CD4-positive, alpha-beta T cell treated with Interleukin-15 for 1 hour (primary cell): ENCODE data around the gene BOK.
"Not testable (repeated sequence)": the region's sequence is repeated elsewhere in the genome, so short reads cannot be mapped to it uniquely, and the experiment has no call there.

Source experiments
- DNase-seq: peaks from one replicate; pipeline ENCODE4 v3.0.0-alpha.2; 2020

Gene BOK, protein sequence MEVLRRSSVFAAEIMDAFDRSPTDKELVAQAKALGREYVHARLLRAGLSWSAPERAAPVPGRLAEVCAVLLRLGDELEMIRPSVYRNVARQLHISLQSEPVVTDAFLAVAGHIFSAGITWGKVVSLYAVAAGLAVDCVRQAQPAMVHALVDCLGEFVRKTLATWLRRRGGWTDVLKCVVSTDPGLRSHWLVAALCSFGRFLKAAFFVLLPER

DNA sequence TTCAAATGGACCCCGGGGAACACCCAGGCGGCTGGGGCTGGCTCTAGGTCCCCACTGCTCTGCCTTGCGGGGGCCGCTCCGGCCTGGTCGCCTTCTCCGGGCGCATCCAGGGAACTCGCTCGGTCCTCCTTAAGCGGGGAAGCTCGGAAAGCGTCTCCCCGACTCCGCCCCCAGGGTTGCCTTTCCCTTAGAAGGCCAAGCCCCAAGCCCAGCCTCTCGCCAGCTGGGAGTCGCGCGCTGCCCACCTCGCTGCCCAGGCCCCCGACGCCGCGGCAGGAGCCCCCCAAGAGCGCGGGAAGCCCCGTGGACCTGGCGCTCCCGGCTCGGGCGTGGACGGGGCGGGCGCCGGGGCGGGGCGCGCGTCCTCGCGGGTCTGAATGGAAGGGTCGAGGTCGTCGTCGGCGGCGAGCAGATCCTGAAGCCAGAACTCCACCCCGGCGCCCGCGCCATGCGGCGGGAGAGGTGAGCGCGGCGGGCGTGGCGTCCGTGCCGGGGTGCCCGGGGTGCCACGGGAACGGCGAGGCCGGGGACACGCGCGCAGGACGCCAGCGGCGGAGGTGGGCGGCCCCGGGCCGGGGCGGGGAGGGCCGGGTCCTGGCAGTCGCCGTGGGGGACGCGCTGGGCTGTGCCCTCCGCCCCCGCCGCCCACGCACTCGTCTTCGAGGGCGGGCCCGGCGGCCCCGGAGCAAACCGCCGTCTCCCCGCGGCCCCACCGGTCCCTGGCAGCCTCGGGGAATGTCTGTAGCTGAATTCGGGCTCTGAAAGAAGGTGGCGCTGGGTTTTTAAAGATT is at the start of gene BOK:
Gene BOK (plus strand): TSS at position 214 of the 791 bp plus-strand sequence. CDS start 739 bp downstream, outside the sequence.
- DNase-seq: peak; percentile 10

DNA sequence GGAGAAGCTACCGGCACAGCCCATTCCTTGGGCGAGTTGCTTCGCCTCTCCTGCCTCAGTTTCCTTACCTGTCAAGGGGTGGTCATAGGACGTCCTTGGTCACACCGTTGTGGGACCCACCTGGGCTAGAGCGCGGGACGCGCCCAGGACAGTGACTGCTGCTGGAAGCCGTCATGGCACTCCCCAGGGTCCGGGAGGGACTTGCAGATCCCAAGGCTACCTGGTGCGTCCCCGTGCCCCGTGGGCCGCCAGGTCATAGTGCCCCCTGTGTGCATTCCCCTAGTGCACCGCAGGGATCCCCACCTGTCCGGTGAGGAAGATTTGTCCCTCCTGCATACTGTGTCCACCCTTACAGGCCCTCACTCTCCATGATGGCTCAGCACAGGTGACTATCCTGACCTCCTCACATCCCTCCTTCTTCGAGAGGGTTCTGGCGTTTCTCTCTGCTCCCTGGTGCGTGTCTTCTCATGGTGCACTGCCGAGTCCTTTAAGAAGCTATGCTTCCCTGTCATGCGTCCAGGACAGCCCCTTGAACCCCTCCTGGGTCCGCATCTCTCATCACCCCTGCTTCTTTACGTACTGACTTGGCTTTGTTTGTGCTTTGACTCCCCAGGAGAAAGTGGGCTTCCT is 49.3 kb upstream of the BOK start:
- DNase-seq: no peak

DNA sequence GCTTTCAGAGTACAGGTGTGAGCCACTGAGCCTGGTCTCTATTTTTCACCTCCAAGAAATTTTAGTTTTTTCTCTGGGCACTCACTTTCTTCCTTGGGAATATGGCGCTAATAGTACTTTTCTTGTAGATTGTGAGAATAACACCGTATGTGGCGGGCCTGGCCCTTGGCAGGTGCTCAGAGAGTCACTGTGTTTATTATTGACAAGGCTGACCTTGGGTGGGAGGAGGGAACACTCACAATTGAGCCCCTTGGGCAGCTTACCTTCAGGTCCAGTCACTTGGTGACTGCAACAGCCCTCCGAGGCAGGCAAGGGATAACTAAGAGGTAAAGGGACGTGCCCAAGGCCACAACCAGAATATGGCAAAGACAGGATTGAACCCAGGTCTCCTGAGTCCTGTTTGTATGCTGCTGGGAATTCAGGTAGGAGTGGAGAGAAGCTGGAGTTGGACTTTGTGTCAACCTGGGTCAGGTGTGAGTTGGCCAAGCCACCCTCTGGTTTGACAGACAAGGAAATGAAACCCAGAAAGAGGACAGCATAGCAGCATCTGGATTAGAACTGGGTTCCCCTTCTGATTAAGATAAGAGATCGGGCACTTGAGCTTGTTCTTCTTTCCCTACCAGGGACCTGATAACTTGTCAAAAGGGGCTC is 47.3 kb upstream of the BOK start:
- DNase-seq: no peak

DNA sequence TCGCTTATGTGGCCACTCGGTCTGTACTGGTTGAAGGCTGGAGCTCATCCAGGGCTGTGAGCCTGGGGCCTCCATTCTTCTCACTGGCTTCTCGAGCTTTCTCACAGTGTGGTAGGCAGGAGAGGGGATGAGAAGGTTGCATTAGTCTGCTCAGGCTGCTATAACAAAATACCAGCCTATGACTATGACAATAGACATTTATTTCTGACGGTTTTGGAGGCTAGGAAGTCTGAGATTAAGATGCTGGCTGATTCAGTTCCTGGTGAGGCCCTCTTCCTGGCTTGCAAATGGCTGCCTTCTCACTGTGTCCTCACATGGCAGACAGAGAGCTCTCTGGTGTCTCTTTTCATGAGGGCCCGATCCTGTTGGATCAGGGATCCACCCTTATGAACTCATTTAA is 44.0 kb upstream of the BOK start:
- DNase-seq: no peak

DNA sequence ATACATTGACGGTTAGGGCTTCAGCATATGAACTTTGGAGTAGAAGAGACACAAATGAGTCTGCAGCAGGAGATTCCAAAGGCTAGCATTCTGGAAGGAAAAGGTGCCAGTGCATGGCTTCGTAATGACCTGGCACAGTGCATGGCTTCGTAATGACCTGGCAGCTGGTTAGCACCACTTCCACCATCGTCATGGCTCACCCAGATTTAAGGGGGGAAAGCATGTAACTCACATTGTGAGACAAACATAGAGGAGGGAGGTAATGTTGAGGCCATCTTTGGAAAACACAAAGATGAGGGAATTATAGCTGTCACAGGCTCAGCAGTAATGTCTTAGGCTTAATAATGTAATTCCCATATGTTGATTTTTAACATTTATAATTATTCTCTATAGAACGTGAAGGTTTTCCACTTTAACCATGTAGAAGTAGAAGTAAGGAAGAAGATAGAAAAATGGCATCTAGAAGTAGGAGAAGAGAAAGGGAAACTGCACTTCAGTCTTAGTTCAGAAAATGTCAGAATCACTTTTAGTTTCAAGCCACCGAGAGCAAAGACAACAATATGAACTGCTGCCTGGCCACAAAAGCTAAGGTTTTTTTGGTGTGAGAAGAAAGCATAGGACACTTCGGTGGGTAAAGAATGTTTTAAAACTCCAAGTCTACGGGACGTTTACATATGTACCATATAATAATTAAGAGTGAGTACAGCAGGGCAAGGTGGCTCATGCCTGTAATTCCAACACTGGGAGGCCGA is 43.4 kb upstream of the BOK start:
- DNase-seq: no peak

DNA sequence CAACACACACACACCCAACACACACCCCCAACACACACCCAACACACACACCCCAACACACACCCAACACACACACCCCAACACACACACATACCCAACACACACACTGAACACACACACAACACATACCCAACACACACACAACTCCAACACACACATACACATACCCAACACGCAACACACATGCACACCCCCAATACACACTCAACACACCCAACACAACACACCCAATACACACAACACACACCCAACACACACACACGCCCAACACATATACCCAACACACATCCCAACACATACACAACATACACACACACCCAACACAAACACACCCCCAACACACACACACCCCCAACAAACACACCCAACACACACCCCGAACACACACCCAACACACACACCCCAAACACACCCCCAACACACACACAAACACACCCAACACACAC is 42.0 kb upstream of the BOK start:
- DNase-seq: no peak

DNA sequence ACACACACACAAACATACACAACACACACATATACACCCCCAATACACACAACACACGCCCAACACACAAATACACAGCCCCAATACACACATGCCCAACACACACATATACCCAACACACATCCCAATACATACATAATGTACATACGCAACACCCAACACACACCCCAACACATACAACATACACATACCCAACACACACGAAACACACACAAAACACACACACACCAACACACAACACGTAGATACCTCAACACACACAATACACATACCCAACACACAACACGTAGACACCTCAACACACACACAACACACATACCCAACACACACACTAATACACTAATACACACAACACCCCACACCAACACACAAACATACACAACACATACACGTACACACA is 41.2 kb upstream of the BOK start:
- no peak for DNase-seq

DNA sequence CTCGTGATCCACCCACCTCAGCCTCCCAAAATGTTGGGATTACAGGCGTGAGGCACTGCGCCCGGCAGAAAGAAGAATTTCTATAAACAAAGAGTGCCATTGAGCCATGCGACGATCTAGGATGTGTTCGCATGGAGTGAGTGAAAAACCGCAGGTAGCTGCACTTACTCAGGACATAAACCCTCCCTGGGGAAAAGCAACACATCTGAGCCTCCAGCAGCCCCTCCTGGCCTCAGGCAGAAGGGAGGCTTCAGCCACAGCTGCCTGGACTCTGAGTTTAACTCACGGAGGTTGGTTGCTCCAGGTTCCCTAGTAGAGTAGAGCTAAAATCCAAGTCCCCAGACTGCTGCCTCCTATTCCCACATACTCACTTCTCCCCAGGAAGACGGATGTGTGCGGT is 38.9 kb upstream of the BOK start:
- no peak for DNase-seq

DNA sequence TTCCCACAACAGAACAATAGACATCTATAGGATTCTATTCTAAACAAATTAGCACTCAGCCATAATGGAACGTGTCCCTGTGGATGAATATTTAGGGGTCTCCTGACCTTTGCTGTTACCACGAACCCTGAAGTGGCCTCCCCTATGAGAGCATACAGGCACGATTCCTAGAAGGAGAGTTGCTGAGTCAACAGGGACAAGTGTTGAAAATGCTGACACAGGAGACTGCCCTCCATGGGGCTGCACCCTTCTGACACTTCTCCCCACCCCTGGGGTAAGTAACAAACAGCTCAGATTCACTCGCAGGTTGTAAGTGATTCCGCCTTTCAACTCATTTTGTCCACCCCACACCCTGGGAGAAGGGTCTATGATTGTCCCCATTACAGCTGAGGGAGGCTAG is 36.1 kb upstream of the BOK start:
- DNase-seq: no peak

DNA sequence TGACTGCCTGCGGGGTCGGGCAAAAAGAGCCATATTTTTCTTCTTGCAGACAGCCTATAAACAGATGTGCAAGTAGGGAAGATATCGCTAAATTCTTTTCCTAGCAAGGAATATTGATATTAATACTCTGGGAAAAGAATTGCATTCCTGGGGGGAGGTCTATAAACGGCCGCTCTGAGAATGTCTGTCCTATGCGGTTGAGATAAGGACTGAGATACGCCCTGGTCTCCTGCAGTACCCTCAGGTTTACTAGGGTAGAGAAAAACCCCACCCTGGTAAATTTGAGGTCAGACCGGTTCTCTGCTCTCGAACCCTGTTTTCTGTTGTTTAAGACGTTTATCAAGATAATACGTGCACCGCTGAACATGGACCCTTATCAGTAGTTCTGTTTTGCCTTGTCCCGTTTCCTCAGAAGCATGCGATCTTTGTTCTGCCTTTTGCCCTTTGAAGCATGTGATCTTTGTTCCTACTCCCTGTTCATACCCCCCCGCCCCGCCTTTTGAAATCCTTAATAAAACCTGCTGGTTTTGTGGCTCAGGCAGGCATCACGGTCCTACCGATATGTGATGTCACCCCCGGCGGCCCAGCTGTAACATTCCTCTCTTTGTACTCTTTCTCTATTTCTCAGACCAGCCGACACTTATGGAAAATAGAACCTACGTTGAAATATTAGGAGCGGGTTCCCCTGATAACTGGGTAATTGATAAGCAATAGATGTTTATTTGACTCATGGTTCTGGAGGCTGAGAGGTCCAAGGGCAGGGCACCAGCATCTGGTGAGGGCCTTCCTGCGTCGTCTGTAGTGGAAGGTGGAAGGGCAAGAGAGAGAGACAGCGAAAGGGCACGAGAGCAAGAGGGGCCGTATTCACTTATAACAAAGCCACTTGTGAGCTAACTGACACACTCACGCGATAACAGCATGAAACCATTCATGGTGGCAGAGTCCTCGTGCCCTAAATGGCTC is 32.4 kb upstream of the BOK start:
- DNase-seq: not testable (repeated sequence)

DNA sequence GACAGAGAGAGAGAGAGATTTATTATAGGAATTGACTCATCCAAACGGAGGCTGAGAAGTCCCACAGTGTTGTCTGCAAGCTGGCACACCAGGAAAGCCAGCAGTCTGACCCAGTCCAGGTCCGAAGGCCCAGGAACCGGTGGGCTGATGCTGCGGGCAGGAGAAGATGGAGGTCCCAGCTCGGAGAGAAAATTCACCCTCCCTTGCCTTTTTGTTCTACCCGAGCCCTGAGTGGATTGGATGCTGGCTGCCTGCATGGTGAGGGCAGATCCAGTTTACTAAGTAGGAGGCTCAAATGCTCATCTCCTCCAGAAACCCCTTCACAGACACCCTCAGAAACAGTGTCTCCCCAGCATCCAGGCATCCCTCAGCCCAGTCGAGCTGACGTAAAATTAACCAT is 28.0 kb upstream of the BOK start:
- no peak for DNase-seq

DNA sequence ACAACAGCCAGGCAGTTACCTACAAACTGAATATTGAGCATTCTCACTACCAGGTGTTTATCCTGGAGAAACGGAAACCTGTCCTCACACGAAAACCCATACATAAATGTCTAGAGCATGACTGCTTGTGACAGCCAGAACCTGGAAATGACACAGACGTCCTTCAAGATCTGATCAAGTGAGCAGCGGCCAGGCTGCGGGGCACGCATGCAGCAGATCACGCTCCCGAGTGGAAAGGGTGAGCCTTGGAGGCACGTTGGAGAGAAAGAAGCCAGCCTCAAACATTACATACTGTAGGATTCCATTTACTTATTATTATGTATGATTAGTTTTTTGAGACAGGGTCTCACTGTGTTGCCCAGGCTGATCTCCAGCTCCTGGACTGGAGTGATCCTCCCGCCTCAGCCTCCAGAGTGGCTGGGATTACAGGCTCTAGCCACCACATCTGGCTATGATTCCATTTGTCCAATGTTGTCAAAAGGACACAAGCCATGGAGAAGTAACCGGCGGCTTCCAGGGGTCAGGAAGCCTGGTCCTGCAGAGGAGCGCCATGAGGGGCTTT is 27.3 kb upstream of the BOK start:
- DNase-seq: no peak

DNA sequence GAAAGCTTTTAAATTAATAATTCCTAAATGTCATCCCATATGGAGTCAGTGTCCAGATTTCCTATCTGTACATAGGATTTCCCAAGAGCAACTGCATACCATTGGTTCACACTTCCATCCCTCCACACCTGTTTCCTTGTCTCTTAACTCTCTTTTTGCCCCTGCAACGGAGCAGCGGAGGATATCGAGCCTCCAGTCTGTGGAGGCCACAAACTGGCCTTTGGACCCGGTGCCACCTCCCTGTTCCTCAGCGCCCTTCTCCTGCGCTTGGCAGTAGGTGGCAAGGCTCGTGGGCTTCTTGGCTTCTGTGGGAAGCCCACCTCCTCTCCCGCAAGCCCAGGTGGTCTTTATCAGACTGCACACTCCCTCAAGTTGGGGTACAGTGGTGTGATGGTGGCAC is 26.4 kb upstream of the BOK start:
- no peak for DNase-seq

DNA sequence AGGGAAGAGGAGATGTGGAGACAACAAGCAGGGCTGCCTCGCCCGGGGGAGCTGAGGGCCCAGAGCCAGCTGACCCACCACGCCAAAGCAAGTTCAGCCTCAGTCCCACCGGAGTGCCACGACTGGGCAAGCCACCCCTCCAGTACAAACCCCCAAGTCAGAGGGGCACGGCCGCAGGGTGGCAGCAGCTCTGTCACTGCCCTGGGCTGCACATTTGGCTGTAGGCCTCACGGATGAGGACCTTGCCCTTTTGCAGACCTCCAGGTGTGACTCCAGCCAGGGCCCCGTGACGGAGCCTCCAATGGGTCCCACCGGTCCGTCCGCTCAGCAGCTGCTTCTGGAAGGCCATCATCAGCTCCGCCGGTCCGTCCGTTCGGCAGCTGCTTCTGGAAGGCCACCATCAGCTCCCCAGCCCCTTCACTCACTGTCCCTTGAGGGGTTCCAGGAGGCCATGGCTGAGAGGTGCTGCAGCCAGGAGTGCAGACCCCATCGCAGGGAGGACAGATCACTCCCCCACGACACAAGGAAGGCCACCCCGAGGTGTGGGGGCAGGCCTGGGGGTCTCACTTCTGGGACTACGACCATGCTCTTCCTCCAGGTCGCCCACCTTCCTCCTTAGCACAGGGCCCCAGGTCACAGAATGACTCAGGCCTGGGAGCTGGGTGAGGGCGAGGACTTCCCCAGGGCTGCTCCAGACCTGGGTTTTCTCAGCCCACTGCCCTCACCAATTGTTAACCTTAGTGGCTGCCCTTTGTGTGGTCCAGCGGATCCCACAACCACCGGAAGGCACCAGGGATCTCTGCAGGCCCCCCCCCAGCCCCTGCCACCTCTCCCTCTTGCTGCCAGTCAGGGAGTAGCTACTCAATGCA is 25.6 kb upstream of the BOK start:
- no peak for DNase-seq

DNA sequence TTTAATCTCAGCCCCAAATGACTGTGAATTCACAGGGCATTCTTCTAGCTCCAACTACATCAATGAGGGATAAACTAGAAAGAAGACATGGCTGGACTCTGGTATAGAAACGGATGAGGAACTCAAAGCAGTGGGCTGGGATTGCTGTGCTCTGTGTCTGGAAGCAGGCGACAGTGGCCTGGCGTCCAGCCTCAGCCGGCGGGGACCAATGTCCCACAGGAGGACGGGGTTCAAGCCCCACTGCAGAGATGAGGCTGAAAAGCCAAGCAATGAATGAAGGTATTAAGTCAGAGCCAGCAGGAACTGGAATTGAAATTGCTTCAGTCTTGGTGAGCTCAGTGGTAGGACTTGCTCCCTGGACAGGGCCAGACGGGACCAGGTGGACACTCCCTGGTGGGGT is 24.3 kb upstream of the BOK start:
- no peak for DNase-seq

DNA sequence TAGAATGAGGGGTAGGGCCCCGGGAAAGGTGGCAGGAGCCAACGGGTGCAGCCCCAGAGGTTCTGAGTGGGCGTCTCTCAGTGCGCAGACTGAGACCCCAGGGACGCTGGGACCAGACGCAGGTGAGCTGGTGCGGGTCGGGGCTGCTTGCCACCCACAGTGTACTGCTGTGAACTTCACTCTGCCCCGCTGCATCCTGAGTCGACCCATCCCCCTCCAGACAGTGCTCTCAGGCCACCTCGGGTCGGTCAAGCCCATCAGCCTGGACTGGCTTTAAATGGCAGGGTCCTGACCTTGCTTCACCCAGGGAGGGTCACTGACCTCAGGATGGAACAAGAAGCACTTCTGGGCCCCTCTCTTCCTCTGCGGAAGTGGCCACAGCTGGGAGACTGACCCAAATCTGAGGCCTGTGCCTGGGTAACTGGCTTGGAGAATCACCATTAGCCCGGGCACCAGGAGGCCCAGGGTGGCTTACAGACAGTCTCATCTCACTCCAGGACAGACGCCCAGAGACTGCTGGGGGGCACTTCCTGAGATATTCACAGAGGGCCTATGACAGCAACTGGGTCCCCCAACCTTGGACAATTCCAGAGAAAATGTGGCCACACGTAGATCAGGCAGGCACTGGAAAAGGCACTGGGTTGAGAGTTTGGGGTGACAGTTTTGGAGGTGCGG is 23.7 kb upstream of the BOK start:
- no peak for DNase-seq

DNA sequence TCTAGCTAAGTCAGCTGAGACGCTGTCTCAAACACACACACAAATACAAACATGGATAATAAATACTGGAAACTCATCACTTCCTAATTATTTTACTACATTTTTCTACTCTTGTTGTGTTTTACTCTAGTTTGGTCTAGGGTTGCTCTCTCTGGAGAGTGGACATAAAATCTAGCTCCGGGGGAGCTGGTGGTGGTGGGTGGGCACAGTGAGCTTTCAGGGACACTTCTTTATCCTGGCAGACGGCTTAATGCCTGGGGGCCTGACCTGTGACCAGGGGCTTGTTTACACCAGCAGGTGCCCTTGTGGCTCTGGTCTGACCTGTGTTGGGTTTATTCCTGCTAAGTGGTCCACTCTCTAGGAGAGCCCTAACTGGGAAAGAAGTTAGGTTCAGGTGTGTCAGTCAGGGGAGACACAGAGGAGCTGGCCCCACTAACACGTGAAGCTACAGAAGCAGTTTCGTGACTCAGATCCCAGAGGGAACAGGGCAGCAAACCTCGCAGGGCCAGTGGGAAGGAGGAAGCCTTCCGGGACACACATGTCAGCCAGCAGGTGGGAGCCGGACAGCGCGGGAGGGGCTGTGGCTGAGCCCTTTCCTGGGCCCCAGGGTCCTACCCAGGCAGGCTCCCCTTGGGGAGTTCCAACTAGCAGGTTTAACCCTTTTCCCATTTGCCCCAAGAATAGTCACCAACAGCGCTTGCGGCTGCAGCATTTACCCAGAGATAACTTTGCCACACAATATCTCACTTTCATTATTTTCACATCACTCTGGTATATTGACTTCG is 22.5 kb upstream of the BOK start:
- no peak for DNase-seq

DNA sequence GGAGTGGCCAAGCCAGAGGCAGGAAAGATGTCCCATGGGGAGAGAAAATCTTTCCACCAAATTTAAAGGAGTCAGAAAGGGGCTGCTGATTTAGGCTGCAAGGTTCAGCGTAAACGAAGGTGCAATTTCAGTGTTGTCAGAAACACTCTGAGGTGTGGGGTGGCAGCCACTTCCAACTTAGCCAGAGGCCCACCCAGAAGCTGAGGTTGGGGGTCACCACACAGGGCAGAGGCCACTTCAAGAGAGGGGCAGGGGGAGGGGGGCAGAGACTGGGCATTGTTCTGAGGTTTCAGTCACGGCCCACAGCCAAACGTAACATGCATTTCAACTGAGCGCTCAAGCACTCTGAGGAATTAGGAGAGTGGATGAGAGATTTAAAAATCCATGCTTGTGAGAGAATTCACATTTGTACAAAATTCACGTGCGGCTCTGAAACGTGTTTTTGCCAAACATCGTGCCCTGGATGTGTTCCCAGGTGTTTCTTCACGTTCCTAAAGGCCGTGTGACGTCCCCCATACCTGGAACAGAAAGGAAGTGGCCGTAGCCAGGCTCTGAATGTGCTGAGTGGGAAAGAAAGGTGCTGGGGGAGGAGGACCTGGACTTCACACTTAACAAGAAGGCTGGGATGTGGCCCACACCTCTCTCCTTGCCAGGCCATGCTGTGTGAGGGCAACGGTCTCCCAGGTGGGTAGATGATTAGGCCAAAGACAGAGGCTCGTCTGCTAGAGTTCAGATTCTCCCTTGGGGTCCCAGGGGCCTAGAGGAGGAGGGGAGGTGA is 19.5 kb upstream of the BOK start:
- DNase-seq: no peak
